ENCODE results near the gene EDIL3.

DNA sequence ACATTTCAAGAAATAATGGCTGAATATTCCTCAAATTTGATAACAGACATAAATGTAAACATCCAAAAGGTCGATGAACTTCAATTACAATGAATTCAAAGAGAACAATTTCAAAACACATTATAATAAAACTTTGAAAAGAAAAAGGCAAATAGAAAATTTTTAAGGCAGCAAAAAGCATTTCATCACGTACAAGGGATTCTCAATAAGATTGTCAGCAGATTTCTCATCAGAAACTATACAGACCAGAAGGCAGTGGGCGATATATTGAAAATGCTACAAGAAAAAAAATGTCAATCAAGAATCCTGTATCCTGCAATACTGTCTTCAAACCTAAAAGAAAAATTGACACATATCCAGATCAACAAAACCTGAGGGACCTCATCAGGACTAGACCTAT lies 62.0 kb downstream of the EDIL3 start:
- TF ChIP-seq, protein P1, sequence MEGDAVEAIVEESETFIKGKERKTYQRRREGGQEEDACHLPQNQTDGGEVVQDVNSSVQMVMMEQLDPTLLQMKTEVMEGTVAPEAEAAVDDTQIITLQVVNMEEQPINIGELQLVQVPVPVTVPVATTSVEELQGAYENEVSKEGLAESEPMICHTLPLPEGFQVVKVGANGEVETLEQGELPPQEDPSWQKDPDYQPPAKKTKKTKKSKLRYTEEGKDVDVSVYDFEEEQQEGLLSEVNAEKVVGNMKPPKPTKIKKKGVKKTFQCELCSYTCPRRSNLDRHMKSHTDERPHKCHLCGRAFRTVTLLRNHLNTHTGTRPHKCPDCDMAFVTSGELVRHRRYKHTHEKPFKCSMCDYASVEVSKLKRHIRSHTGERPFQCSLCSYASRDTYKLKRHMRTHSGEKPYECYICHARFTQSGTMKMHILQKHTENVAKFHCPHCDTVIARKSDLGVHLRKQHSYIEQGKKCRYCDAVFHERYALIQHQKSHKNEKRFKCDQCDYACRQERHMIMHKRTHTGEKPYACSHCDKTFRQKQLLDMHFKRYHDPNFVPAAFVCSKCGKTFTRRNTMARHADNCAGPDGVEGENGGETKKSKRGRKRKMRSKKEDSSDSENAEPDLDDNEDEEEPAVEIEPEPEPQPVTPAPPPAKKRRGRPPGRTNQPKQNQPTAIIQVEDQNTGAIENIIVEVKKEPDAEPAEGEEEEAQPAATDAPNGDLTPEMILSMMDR (optimal IDR thresholded peaks at IDR 0.05 in 1 of 3, IDR thresholded peaks at IDR 0.05 in 1 of 3, conservative IDR thresholded peaks at IDR 0.05 in 1 of 3; ENCODE audit: extremely low read depth in 1 of 3, insufficient read depth in 2 of 3, low read length in 3 of 3): no peak
- TF ChIP-seq EZH2 (IDR thresholded peaks at IDR 0.05; ENCODE audit: low read length): no peak

Measured in keratinocyte (primary cell).